HEK293 (cell line): ENCODE data around the gene MKX.

Source experiments
- CTCF ChIA-PET: fragments of 350-600 bp; formaldehyde crosslinking; extraction: SDS; loops from one replicate; lab custom pipeline; 2021; ENCODE audit warnings: antibody characterized with exemption; lab: Yijun Ruan, JAX
- POLR2A ChIA-PET: fragments of 300-600 bp; formaldehyde crosslinking; extraction: SDS; loops from one replicate; lab custom pipeline; 2020; ENCODE audit warnings: antibody characterized with exemption, inconsistent platforms; lab: Yijun Ruan, JAX
- H3K27ac ChIP-seq: fragments of 200-500 bp; sonication (Bioruptor generic); 2 replicates; pipeline ENCODE4 v1.5.1; 2014; ENCODE audit warnings: low read depth, low read length, control low read depth, inconsistent platforms; ENCODE audit errors: extremely low read depth
- H3K36me3 ChIP-seq, 2 experiments: fragments of 200-500 bp in 1 of 2; sonication (Bioruptor generic) in 1 of 2; 1 replicate in 1 of 2; 2 replicates in 1 of 2; pipeline ENCODE4 v1.5.1; 2014 to 2017; ENCODE audit warnings: inconsistent platforms in 2 of 2, low read length in 2 of 2; ENCODE audit not compliant: control insufficient read depth in 2 of 2, insufficient read depth in 1 of 2
- H3K4me1 ChIP-seq: fragments of 200-500 bp; sonication (Bioruptor generic); 2 replicates; pipeline ENCODE4 v1.5.1; 2014; ENCODE audit warnings: mild to moderate bottlenecking, low read length, inconsistent platforms; ENCODE audit not compliant: control insufficient read depth, insufficient read depth
- H3K4me3 ChIP-seq: 2 replicates; pipeline ENCODE4 v1.5.1; 2011; ENCODE audit warnings: low read depth, mild to moderate bottlenecking, control low read depth, low read length, moderate library complexity
- H3K9me3 ChIP-seq: fragments of 200-500 bp; sonication (Bioruptor generic); 2 replicates; pipeline ENCODE4 v1.5.1; 2014; ENCODE audit warnings: low read depth, low read length, inconsistent platforms; ENCODE audit not compliant: control insufficient read depth, insufficient read depth
- BCL11A ChIP-seq: fragments of 450-650 bp; formaldehyde crosslinking; IDR thresholded peaks from 2 replicates; pipeline ENCODE4 v1.5.1; 2016; ENCODE audit warnings: low read depth, missing biosample characterization, missing genetic modification characterization
- CTCF ChIP-seq: fragments of 450-650 bp; formaldehyde crosslinking; IDR thresholded peaks from 2 replicates; pipeline ENCODE4 v1.5.1; 2016; ENCODE audit warnings: missing biosample characterization, missing genetic modification characterization
- GLIS1 ChIP-seq: fragments of 450-650 bp; formaldehyde crosslinking; IDR thresholded peaks from 2 replicates; pipeline ENCODE4 v1.5.1; 2016; ENCODE audit warnings: missing biosample characterization, missing genetic modification characterization
- OSR2 ChIP-seq: fragments of 450-650 bp; formaldehyde crosslinking; IDR thresholded peaks from 2 replicates; pipeline ENCODE4 v1.5.1; 2016; ENCODE audit warnings: missing biosample characterization, missing genetic modification characterization
- OVOL3 ChIP-seq: fragments of 450-650 bp; formaldehyde crosslinking; IDR thresholded peaks from 2 replicates; pipeline ENCODE4 v1.5.1; 2016; ENCODE audit warnings: missing biosample characterization, missing genetic modification characterization
- SALL2 ChIP-seq: fragments of 450-650 bp; formaldehyde crosslinking; IDR thresholded peaks from 2 replicates; pipeline ENCODE4 v1.5.0; 2017; ENCODE audit warnings: missing biosample characterization, mild to moderate bottlenecking, missing genetic modification characterization, borderline replicate concordance
- ZBTB7A ChIP-seq: fragments of 450-650 bp; formaldehyde crosslinking; IDR thresholded peaks from 2 replicates; pipeline ENCODE4 v1.5.1; 2016; ENCODE audit warnings: low read depth, missing biosample characterization, missing genetic modification characterization
- ZBTB8A ChIP-seq: fragments of 450-650 bp; formaldehyde crosslinking; IDR thresholded peaks from 2 replicates; pipeline ENCODE4 v1.5.1; 2016; ENCODE audit warnings: missing biosample characterization, missing genetic modification characterization
- ZNF114 ChIP-seq: fragments of 450-650 bp; formaldehyde crosslinking; IDR thresholded peaks from 2 replicates; pipeline ENCODE4 v1.5.0; 2017; ENCODE audit warnings: missing biosample characterization, missing genetic modification characterization
- ZNF146 ChIP-seq: fragments of 450-650 bp; formaldehyde crosslinking; IDR thresholded peaks from 2 replicates; pipeline ENCODE4 v1.5.1; 2016; ENCODE audit warnings: missing biosample characterization, missing genetic modification characterization
- ZNF148 ChIP-seq: fragments of 450-650 bp; formaldehyde crosslinking; IDR thresholded peaks from 2 replicates; pipeline ENCODE4 v1.5.0; 2017; ENCODE audit warnings: missing biosample characterization, missing genetic modification characterization, borderline replicate concordance
- ZNF155 ChIP-seq: fragments of 450-650 bp; formaldehyde crosslinking; IDR thresholded peaks from 2 replicates; pipeline ENCODE4 v1.5.1; 2016; ENCODE audit warnings: missing biosample characterization, missing genetic modification characterization
- ZNF2 ChIP-seq: fragments of 450-650 bp; formaldehyde crosslinking; IDR thresholded peaks from 2 replicates; pipeline ENCODE4 v1.5.1; 2016; ENCODE audit warnings: missing biosample characterization, missing genetic modification characterization
- ZNF202 ChIP-seq: fragments of 450-650 bp; formaldehyde crosslinking; IDR thresholded peaks from 2 replicates; pipeline ENCODE4 v1.5.1; 2016; ENCODE audit warnings: missing biosample characterization, missing genetic modification characterization, borderline replicate concordance
- ZNF214 ChIP-seq: fragments of 450-650 bp; formaldehyde crosslinking; IDR thresholded peaks from 2 replicates; pipeline ENCODE4 v1.5.1; 2017; ENCODE audit warnings: missing biosample characterization, mild to moderate bottlenecking, missing genetic modification characterization, borderline replicate concordance
- ZNF23 ChIP-seq: fragments of 450-650 bp; formaldehyde crosslinking; IDR thresholded peaks from 2 replicates; pipeline ENCODE4 v1.5.1; 2016; ENCODE audit warnings: missing biosample characterization, missing genetic modification characterization, borderline replicate concordance
- ZNF248 ChIP-seq: fragments of 450-650 bp; formaldehyde crosslinking; IDR thresholded peaks from 2 replicates; pipeline ENCODE4 v1.5.1; 2017; ENCODE audit warnings: missing biosample characterization, missing genetic modification characterization
- ZNF280C ChIP-seq: fragments of 450-650 bp; formaldehyde crosslinking; IDR thresholded peaks from 2 replicates; pipeline ENCODE4 v1.5.1; 2016; ENCODE audit warnings: missing biosample characterization, missing genetic modification characterization
- ZNF302 ChIP-seq: fragments of 450-650 bp; formaldehyde crosslinking; IDR thresholded peaks from 2 replicates; pipeline ENCODE4 v1.5.1; 2016; ENCODE audit warnings: missing biosample characterization, missing genetic modification characterization, low read depth
- ZNF335 ChIP-seq: fragments of 450-650 bp; formaldehyde crosslinking; conservative IDR thresholded peaks from 2 replicates; pipeline ENCODE4 v1.5.1; 2016; ENCODE audit warnings: missing biosample characterization, missing genetic modification characterization
- ZNF426 ChIP-seq: fragments of 450-650 bp; formaldehyde crosslinking; IDR thresholded peaks from 2 replicates; pipeline ENCODE4 v1.5.1; 2017; ENCODE audit warnings: missing biosample characterization, missing genetic modification characterization, mild to moderate bottlenecking, inconsistent platforms, moderate library complexity
- ZNF521 ChIP-seq: fragments of 450-650 bp; formaldehyde crosslinking; IDR thresholded peaks from 2 replicates; pipeline ENCODE4 v1.5.1; 2017; ENCODE audit warnings: missing biosample characterization, mild to moderate bottlenecking, missing genetic modification characterization
- ZNF571 ChIP-seq: fragments of 450-650 bp; formaldehyde crosslinking; IDR thresholded peaks from 2 replicates; pipeline ENCODE4 v1.5.0; 2017; ENCODE audit warnings: missing biosample characterization, missing genetic modification characterization
- ZNF664 ChIP-seq: fragments of 450-650 bp; formaldehyde crosslinking; IDR thresholded peaks from 2 replicates; pipeline ENCODE4 v1.5.1; 2016; ENCODE audit warnings: missing biosample characterization, missing genetic modification characterization
- ZNF747 ChIP-seq: fragments of 450-650 bp; formaldehyde crosslinking; IDR thresholded peaks from 2 replicates; pipeline ENCODE4 v1.5.1; 2016; ENCODE audit warnings: missing biosample characterization, missing genetic modification characterization
- ZNF777 ChIP-seq: fragments of 450-650 bp; formaldehyde crosslinking; IDR thresholded peaks from 2 replicates; pipeline ENCODE4 v1.5.1; 2017; ENCODE audit warnings: missing biosample characterization, missing genetic modification characterization, borderline replicate concordance
- ZNF843 ChIP-seq: fragments of 450-650 bp; formaldehyde crosslinking; IDR thresholded peaks from 2 replicates; pipeline ENCODE4 v1.5.1; 2016; ENCODE audit warnings: missing biosample characterization, missing genetic modification characterization
- TF ChIP-seq, protein P1 (sequence below): fragments of 450-650 bp; formaldehyde crosslinking; IDR thresholded peaks from 2 replicates; pipeline ENCODE4 v1.5.1; 2016; ENCODE audit warnings: missing biosample characterization, missing genetic modification characterization
- TF ChIP-seq, protein P2 (sequence below): IDR thresholded peaks from 2 replicates; pipeline ENCODE4 v1.6.1; 2011; ENCODE audit warnings: mild to moderate bottlenecking, low read depth, low read length, borderline replicate concordance

The MKX gene

DNA sequence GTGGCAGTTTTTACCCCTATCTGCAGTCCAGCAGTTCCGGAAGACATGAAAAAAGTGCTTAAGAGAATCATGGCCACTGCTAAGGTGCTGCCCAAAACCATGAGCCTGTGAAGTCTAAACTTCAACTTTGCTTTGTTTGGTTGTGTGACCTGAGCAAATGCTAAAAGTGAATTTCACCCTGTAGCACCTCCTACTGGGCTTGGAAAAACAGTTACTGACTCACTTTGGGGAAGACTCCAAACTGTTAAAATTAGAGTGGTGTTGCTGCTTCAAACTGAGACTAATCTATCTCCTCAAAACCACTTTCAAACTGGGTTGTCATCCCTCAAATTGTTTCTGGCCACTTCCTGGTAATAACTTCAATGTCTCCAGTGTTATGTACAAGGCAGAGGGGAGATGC is 21.3 kb downstream of the MKX start:
- Histone ChIP-seq H3K4me3 (no peak overlapping the region), H3K27ac (no peak overlapping the region), H3K4me1 (no peaks in the 10 kb centered on the region), H3K36me3 (peaks cover 0 to 3% of the 10 kb centered on the region in 2 experiments; a peak in 1 of 3 replicates), H3K9me3 (no peaks in the 10 kb centered on the region)
- no peak for TF ChIP-seq ZNF155
- TF ChIP-seq ZNF426 (tag by site-specific recombination), result no peak
- no peak for TF ChIP-seq ZNF146 (tag by site-specific recombination)
- TF ChIP-seq OVOL3, result no peak
- no peak for TF ChIP-seq ZNF214 (tag by site-specific recombination)
- no peak for TF ChIP-seq ZNF664 (tag by site-specific recombination)
- no peak for TF ChIP-seq ZNF335 (tag by site-specific recombination)
- no peak for TF ChIP-seq ZNF202
- TF ChIP-seq ZNF280C (tag by site-specific recombination), result no peak
- TF ChIP-seq ZNF2 (tag by site-specific recombination), result no peak
- no peak for TF ChIP-seq ZNF302 (tag by site-specific recombination)
- TF ChIP-seq ZNF23 (tag by site-specific recombination), result no peak
- no peak for TF ChIP-seq ZNF843 (tag by site-specific recombination)
- no peak for TF ChIP-seq CTCF (tag by site-specific recombination)
- no peak for TF ChIP-seq ZNF521 (tag by site-specific recombination)
- TF ChIP-seq GLIS1 (tag by site-specific recombination), result no peak
- TF ChIP-seq ZBTB7A, result no peak
- ChIA-PET POLR2A (no interaction called here), CTCF (interaction anchor here (0.8 to 1.2 kb wide), 3 partner anchors 9 to 179 kb away, joined by 3 to 6 read pairs (median 3); no protein-coding TSS in a partner anchor)

DNA sequence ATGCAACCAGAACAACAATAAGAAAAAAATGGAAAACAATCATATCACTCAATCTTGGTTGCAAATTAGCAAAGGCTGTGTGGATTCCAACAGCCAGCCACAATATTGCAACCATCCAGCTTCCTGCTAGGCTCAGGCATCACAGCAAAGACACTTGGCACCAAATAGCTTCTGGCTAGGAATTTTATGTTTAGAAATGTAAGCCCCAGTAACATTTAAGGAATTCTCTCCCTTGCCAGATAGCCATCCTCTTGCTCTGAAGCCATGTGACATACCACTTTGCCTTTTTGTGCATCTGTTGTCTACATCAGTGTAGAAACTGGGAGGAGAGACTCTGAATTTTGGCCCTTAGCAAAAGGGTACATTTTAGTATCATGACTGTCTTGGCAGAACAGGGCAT is 22.2 kb downstream of the MKX start:
- H3K27ac ChIP-seq, result no peak overlapping the region
- no peak overlapping the region for H3K4me3 ChIP-seq
- ChIA-PET CTCF (interaction anchor here (0.7 to 1.2 kb wide), 4 partner anchors 10 to 78 kb away, joined by 3 to 5 read pairs (median 4); no protein-coding TSS in a partner anchor), POLR2A (no interaction called here)
- peaks cover 0 to 3% of the 10 kb centered on the region in 2 experiments; a peak in 1 of 3 replicates for H3K36me3 ChIP-seq
- H3K9me3 ChIP-seq, result no peaks in the 10 kb centered on the region
- H3K4me1 ChIP-seq, result no peaks in the 10 kb centered on the region
- TF ChIP-seq ZNF747 (tag by site-specific recombination), result no peak
- no peak for TF ChIP-seq ZNF148 (tag by site-specific recombination)
- TF ChIP-seq ZNF248 (tag by site-specific recombination), result no peak
- no peak for TF ChIP-seq ZNF114 (tag by site-specific recombination)
- no peak for TF ChIP-seq ZBTB8A
- TF ChIP-seq SALL2 (tag by site-specific recombination), result no peak
- TF ChIP-seq, protein P1, sequence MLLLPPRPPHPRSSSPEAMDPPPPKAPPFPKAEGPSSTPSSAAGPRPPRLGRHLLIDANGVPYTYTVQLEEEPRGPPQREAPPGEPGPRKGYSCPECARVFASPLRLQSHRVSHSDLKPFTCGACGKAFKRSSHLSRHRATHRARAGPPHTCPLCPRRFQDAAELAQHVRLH (tag by site-specific recombination), result no peak
- no peak for TF ChIP-seq ZNF571 (tag by site-specific recombination)
- no peak for TF ChIP-seq BCL11A
- TF ChIP-seq OSR2 (tag by site-specific recombination), result no peak
- TF ChIP-seq, protein P2, sequence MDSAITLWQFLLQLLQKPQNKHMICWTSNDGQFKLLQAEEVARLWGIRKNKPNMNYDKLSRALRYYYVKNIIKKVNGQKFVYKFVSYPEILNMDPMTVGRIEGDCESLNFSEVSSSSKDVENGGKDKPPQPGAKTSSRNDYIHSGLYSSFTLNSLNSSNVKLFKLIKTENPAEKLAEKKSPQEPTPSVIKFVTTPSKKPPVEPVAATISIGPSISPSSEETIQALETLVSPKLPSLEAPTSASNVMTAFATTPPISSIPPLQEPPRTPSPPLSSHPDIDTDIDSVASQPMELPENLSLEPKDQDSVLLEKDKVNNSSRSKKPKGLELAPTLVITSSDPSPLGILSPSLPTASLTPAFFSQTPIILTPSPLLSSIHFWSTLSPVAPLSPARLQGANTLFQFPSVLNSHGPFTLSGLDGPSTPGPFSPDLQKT, result no peak
- TF ChIP-seq ZNF777 (tag by site-specific recombination), result no peak
